HG03432 (cell line): ENCODE data around the gene ANAPC1.
"Not testable (repeated sequence)": the region's sequence is repeated elsewhere in the genome, so short reads cannot be mapped to it uniquely, and the experiment has no call there.

Source experiments
- ATAC-seq: cut with Tn5 transposase; IDR thresholded peaks from one replicate; pipeline ENCODE4 v1.9.1; 2021; ENCODE audit warnings: mild to moderate bottlenecking, moderate library complexity; ENCODE audit not compliant: unreplicated experiment

The ANAPC1 gene

DNA sequence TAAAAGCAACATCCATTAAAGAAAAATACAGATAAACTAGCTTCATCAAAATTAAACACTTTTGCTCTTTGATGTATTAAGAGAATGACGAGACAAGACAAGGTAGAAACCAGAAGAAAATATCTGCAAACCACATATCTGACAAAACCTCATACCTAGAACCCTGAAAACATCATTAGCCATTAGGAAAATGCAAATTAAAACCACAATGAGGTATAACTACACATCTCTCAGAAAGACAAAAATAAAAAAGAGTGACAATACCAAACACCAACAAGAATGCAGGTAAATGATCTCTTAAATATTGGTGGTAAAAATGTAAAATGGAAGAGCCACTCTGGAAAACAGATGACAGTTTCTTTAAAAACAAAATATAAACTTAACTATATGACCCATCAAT lies 53.5 kb downstream of the ANAPC1 start:
- not testable (repeated sequence) for ATAC-seq

DNA sequence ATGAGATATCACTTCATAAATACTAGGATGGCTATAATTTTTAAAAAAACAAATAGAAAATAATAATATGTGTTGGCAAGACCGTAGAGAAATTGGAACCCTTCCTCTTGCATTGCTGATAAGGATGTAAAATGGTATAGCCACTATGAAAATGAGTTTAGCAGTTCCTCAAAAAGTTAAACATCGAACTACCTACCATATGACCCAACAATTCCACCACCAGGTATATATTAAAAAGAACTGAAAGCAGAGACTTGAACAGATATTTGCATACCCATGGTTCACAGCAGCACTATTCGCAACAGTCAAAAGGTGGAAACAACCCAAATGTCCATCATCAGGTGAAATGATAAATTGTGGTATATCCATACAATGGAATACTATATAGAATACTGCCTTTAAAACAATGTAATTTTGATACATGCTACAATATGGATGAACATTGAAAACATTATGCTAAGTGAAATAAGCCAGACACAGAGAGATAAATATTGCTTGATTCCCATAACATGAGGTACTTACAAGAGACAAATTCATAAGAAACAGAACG lies 55.7 kb downstream of the ANAPC1 start:
- not testable (repeated sequence) for ATAC-seq

DNA sequence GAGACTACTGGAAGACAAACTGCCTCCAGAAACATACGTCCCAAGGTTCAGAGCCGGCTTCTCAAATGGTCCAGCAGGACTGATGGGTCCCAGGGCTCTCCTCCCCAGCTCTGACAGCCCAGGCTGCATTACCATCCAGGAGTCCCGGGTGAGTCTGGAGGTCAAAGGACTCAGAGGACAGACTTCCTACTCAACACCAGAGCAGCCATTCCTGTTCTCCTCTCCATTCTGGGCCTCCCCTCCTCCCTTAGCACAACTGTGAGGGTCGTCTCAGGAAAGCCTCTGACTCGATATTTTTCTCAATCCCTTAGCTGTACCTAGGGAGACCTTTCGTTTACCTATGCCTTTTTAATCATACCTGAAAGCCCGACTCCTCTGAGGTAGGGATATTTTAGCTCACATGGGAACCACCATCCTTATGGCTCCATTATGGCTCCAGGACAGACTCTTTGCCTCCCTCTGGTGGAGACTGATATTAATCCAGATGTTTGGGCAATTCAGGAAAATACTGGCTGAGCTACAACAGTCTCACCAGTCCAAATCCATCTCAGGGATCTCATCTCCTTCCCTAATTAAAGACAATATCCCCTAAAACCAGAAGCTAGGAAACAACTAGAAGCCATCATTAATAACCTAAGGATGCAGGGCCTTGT lies 70.9 kb downstream of the ANAPC1 start:
- not testable (repeated sequence) for ATAC-seq

DNA sequence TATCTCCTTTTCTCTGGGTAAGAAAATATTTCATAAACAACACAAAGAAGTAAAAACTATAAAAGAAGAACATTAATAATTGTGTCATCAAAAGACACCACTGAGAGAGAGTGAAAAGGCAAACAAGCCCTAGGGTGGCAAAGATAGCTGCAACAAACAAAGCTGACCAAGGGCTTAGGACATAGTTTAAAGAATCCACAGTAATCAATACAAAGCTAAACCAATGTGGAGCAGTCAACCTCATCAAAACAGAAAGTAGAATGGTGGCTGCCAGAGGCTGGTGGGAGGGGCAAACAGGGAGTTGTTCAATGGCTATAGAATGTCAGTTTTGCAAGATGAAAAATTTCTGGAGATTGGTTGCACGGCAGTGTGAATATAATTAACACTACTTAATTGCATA lies 93.4 kb downstream of the ANAPC1 start:
- ATAC-seq: not testable (repeated sequence)

DNA sequence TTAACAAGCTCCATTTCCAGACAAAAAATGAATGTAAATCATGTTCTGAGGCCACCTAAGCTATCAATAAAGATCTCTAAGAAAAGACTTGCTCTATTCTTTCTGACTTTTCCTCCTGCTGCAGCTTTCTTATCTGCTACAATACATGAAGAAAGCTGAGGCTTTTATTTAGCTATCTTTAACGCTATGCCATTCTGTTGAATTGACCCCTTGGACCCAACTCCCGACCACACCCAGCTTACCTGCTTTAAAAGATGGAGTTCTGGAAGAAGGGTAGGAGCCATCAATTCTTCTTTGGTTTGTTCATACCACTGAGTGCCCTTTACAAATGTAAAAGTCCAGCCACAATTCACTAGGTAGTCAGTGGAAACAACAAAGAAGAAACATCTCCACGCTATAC lies 99.9 kb downstream of the ANAPC1 start:
- ATAC-seq: not testable (repeated sequence)

DNA sequence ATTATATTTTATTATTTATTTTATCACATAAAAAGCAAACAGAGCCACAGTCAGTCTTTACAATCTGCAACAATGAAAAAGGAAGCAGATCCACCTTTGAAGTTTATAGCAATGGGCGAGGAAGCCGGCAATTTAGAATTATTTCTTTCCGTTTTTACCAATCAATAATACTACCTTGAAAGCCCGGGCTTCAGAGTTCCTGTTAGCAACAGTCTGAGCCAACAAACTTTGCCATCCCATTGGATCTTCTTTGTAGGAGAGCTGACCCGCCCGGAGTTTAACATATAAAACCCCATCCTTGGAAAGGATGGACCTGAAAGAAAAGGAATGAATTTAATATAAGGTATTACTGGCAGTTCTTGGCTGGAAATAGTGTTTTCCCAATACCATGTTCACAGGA lies 101.8 kb downstream of the ANAPC1 start:
- not testable (repeated sequence) for ATAC-seq

DNA sequence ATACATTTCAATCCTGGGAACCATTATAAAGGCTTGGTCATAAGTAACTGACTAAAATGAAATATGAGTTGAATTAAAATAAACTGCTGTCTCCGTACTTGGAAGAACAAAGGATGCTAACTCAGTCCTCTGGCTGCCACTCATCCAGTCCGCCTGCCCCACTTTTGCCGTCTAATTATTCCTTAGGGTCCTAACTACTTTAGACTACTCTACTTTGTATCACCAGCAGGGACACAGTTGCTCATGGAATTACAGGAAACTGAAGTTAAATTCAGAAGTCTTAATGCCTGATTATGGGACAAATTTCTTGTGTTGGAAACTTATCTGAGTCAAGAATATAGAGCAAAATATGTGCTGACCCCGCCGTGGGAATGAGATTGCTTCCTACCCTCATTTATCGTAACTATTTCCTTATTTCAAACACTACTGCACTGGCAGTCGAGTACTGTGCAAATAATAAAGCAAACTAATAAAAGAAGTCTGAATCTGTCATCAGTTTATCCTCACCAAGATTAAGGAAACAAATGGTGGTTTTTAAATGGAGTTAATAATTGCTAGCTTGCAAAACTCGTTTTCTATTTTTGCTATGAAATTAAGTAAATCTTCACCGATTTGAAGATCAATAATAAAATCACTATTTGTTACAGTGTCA lies 102.4 kb downstream of the ANAPC1 start:
- ATAC-seq: not testable (repeated sequence)

DNA sequence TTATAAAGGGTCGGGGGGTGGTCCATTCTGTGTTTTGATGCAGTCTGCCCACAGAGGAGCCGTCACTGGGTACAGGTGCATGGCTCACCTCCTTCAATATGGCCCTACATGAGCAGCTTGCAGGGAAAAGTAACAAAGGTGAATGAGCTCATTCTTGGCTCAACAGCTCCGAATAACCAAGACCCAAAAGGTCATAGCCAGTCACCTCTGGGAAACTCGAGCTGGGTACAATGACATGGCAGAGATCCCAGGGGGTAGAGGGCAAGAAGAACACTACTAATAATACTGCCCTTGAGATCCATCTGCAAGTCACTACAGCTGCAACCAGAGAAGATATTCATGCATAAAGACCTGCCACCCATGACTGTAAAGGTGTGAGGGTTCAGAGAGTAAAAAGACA lies 106.8 kb downstream of the ANAPC1 start:
- ATAC-seq: not testable (repeated sequence)

DNA sequence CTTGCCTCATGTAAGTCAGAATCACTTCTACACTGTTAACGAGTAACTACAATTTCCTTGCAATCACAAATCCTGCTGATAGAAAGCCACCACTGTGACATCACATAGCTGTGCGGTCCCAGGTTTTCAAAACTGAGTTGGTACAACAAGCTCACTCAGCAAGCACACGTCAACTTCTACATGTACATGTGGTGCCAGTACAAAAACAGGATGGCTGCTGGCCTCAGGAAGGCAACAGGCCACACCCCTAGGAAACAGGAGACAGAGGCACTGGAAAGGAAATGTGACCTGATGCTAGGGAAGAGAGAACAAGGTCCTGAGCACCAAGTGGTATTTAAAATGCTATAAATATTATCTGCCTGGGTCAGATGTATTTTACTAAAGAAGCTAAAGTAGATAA lies 107.7 kb downstream of the ANAPC1 start:
- ATAC-seq: not testable (repeated sequence)

DNA sequence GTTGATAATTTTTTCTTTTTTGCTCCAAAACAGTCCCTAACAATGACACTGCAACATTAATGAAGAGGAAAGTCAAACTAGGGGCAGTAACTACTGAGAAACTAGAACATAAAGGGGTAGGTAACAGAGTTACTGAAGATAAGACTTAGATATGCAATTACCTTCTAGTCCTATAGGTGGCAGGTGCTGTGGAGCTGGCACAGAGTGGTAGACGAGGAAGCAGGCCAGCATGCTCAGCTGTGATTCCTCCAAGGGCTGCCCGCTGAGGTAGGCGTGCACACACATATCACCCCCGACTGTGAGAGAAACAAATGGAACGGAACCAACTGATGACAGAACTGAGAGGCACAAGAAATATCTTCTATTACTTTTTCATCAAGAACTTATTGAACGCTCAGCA lies 111.8 kb downstream of the ANAPC1 start:
- ATAC-seq: not testable (repeated sequence)

DNA sequence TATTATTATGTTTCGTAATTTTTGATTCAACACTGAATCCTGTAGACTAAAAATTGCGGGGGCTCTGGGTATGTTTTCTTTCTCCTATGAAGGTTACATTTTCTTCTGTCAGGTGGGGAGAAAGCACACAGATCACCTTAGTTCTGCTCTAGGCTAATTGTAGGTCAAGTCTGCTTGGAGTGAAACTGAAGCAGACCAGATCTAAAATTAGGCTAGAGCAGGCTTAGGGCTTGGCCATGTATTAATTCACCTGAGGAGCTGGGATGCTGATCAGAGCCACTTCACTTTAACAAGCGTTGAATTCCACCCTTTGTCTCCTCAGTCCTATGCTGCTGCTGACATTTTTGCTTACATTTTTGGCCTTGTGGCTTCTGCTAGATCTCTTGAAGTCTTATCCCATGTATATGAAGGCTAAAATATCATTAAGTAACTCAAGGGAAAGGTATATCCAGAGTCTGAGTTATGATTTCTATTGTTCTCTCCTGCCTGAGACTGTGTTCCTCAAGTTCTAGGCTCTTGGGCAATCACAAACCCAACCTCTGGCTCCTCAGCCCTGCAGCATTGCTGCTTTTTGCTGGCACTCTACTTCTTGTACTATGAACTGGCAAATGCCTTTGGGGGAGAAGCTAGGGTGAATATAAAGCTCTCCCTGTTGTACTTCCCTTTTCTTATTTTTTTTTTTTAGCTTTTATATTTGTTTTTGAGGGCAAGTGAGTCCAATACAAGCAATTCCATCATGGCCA lies 112.9 kb downstream of the ANAPC1 start:
- not testable (repeated sequence) for ATAC-seq

DNA sequence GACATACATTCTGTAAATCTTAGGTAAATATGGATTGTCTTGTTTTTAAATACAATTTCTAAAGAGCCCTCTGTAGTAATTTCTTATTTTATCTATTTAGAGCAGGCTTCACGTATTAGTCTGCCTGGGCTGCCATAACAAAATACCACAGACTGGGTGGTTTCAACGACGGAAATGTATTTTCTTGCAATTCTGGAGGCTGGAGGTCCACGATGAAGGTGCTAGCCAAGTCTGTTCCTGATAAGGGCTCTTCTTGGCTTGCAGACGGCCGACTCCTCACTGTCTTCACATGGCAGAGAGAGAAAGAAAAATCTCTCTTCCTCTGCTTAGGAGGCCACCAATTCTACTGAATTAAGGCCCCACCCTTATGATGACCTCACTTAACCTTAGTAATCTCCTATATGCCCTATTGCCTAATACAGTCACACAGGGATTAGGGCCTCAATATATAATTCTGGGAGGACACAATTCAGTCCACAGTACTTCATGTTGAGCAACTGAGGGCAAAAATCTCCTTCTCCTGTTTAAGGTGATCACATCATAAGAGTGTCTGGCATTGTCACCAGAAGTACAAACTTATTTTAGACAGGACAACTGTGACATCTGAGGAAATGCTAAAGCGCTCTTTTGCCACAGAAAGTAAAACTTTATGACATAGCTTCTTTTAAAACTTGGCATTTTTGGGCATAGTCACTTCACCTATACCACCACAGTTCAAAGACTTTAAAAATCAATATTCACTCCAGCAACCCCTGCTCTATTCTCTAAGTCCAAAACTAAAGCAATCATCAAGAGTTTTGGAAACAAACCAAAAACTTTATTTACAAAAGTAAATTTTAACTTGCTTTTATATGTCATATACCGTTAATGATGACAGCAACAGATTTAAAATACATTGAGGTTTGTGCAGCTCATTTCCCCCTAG lies 115.5 kb downstream of the ANAPC1 start:
- not testable (repeated sequence) for ATAC-seq

DNA sequence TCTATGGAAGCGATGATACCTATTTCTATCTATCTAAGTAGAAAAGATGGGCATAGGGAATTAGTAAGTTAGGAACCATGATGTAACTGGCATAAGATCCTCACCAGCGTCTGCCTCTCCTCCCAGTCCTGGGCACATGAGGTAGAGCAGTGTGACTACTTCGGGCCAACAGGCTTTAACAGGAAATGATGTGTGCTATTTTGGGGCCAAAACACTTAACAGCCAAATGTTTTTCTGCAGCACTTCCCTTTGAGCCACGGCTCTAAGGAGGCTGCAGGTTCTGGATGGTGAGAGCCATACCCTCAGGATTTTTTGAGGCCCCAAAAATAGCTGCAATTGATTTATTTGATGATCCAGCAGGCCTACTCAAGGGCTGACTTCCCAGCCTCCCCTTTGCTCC lies 116.9 kb downstream of the ANAPC1 start:
- not testable (repeated sequence) for ATAC-seq

DNA sequence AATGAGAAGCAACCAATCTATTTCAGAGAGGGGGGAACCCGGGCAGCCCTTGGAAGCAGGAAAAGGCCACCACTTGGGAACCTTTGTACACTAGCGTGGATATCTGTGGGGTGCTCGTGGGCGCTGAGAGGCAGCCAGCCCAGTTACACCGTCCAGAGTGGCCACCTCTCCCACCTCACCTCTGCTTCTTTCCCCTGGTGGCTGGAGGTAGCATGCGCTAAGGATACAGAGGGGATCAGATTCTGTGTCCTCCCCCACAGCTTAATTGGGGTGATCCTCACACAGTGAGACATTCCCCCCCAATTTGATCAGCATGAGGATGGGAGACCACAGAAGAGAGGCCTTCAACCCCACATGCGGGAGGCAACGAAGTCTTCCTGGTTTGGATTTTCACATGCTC lies 117.7 kb downstream of the ANAPC1 start:
- ATAC-seq: not testable (repeated sequence)

DNA sequence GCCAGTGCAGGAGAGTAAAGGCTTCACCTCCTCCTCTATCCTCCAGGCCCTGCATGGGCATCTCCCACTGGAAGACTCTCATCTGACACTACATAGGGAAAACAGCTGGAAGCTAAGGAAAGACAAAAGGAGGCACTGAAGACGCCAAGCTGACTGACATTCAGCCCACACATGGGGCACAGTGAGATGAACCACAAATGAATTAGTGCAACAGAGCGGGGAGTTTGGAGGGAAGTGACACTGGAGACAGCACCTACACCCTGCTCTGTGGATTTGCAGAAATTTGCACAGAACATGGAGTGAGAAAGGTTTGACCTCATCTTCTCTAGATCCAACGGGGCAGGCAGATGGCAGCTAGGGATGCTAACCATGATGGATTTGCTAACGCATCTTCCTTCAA lies 119.8 kb downstream of the ANAPC1 start:
- not testable (repeated sequence) for ATAC-seq

DNA sequence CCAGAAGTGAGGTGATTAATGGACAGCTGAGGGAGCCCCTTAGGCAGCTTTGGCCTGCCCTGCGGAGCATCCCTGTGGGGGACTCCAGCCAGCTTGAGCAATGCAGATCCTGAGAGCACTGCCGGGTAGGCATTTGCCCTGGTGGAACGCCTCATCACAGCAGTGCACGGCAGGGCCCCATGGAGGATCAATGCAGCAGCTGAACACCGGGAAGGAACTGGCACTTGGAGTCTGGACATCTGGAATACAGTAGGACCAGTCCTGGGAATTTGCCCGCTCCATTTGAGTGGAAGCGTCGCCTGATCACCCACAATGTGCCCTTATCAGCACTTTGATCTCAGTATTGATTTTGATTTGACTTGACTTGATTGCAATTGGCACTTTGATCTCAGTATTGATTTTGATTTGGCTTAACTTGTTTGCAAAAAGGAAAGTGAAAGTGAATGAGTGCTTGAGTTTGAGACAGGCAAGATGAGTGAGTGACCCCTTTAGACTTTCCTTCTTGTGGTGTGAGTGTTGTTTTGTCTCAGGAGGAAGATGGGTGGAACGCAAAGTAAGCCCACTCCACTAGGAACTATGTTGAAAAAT lies 123.2 kb downstream of the ANAPC1 start:
- not testable (repeated sequence) for ATAC-seq

DNA sequence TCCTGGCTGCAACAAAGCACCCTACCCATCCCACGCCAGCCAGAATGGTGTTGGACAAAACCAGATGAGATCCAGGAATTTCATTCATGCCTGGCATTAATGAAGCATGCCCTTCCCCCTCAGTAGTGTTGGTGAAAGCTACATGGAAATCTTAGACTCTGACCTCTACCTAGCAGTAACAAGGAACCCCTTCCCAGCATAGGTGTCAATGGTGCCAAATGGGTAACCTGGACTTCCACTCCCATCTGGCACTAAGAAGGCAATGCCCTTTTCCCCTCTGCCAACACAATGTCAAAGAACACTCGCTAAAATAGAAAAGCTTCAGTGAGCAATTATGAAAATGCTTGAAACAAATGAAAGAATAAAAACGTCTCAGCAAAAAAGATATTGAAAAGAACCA lies 131.5 kb downstream of the ANAPC1 start:
- not testable (repeated sequence) for ATAC-seq

DNA sequence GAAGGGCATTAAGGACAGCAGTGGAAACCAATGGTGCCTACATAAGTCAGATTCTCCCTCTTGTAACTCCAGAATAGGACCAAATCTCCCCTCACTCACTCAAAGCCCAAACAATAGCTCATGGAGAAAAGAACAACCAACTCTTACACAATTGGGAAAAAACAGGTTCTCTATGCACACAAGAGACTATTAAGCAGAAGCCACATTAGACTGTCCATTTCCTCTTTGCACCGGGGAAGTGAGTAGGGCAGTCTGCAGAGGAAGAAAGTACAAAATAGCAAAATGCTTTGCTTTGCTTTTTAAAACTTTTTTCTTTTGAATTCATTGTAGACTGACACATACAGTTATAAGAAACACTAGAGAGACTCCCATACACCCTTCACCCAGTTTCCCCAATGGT lies 133.4 kb downstream of the ANAPC1 start:
- not testable (repeated sequence) for ATAC-seq

DNA sequence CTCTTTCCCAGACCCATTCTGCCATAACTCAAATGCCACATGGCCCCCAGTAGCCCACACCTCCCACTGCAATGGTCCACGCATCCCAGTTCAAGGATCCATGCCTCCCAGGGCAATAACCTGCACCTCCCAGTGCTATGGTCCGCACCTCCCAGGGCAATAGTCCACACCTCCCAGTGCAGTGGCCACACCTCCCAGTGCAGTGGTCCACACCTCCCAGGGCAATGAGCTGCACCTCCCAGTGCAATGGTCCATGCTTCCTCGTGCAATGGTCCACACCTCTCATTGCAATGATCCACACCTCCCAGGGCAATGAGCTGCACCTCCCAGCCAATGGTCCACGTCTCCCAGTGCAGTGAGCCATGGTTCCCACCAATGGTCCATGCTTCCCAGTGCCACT lies 135.6 kb downstream of the ANAPC1 start:
- not testable (repeated sequence) for ATAC-seq
